GM18858 (cell line): ENCODE measurements around the gene NTRK3.

ENCODE experiments used
- ATAC-seq: cut with Tn5 transposase; IDR thresholded peaks from one replicate; pipeline ENCODE4 v1.9.1; 2021; ENCODE audit not compliant: unreplicated experiment

Gene NTRK3

GRCh38 chr15:87906444-87906843 lies 350.1 kb downstream of the NTRK3 start:
- ATAC-seq, result no peak

GRCh38 chr15:87902772-87903426 lies 353.6 kb downstream of the NTRK3 start:
- no peak for ATAC-seq

GRCh38 chr15:87901926-87902690 lies 354.4 kb downstream of the NTRK3 start:
- ATAC-seq, result no peak

GRCh38 chr15:87901008-87901407 lies 355.5 kb downstream of the NTRK3 start:
- ATAC-seq, result no peak

GRCh38 chr15:87896936-87897335 lies 359.6 kb downstream of the NTRK3 start:
- no peak for ATAC-seq

GRCh38 chr15:87887177-87887576 lies 369.4 kb downstream of the NTRK3 start:
- ATAC-seq, result no peak

GRCh38 chr15:87881026-87881425 lies 375.5 kb downstream of the NTRK3 start:
- ATAC-seq, result no peak

- ATAC-seq, result no peak
Observed at GRCh38 chr15:87877822-87878542, 378.6 kb downstream of the NTRK3 start.

GRCh38 chr15:87877114-87877810 lies 379.3 kb downstream of the NTRK3 start:
- ATAC-seq, result no peak

- ATAC-seq, result no peak
Observed at GRCh38 chr15:87874896-87875711, 381.4 kb downstream of the NTRK3 start.

- ATAC-seq, result no peak
Observed at GRCh38 chr15:87873516-87873915, 383.0 kb downstream of the NTRK3 start.

- ATAC-seq, result no peak
Observed at GRCh38 chr15:87871731-87872320, 384.7 kb downstream of the NTRK3 start.

- no peak for ATAC-seq
Observed at GRCh38 chr15:87871258-87871681, 385.3 kb downstream of the NTRK3 start.

GRCh38 chr15:87866961-87867360 lies 389.6 kb downstream of the NTRK3 start:
- no peak for ATAC-seq

GRCh38 chr15:87863152-87863551 lies 393.4 kb downstream of the NTRK3 start:
- ATAC-seq, result no peak

- ATAC-seq, result no peak
Observed at GRCh38 chr15:87860743-87861142, 395.8 kb downstream of the NTRK3 start.

- no peak for ATAC-seq
Observed at GRCh38 chr15:87858651-87859050, 397.9 kb downstream of the NTRK3 start.

- no peak for ATAC-seq
Observed at GRCh38 chr15:87851497-87851896, 405.0 kb downstream of the NTRK3 start.

GRCh38 chr15:87850916-87851315 lies 405.6 kb downstream of the NTRK3 start:
- ATAC-seq, result no peak

GRCh38 chr15:87849181-87849580 lies 407.4 kb downstream of the NTRK3 start:
- ATAC-seq, result no peak
